Tibial nerve (tissue), 4 donors: ENCODE results near the gene NPEPL1.

ENCODE experiments used
- CTCF ChIP-seq, 5 experiments: fragments of 200-600 bp in 3 of 5; fragments of 450-650 bp in 2 of 5; sonication (generic) in 3 of 5; IDR thresholded peaks; one replicate each; pipeline ENCODE4 v1.5.1; 2016 to 2019; ENCODE audit warnings: antibody characterized with exemption in 5 of 5, mild to moderate bottlenecking in 3 of 5, moderate library complexity in 2 of 5
- EP300 ChIP-seq, 2 donors: sonication (generic); formaldehyde crosslinking; IDR thresholded peaks; one replicate each; pipeline ENCODE4 v1.6.1; 2017; ENCODE audit warnings: antibody characterized with exemption in 2 of 2, mild to moderate bottlenecking in 1 of 2
- POLR2A ChIP-seq, 2 donors: fragments of 450-650 bp; IDR thresholded peaks; one replicate each; pipeline ENCODE4 v1.6.1; 2017; ENCODE audit warnings: antibody characterized with exemption in 2 of 2, mild to moderate bottlenecking in 2 of 2, moderate library complexity in 2 of 2

DNA sequence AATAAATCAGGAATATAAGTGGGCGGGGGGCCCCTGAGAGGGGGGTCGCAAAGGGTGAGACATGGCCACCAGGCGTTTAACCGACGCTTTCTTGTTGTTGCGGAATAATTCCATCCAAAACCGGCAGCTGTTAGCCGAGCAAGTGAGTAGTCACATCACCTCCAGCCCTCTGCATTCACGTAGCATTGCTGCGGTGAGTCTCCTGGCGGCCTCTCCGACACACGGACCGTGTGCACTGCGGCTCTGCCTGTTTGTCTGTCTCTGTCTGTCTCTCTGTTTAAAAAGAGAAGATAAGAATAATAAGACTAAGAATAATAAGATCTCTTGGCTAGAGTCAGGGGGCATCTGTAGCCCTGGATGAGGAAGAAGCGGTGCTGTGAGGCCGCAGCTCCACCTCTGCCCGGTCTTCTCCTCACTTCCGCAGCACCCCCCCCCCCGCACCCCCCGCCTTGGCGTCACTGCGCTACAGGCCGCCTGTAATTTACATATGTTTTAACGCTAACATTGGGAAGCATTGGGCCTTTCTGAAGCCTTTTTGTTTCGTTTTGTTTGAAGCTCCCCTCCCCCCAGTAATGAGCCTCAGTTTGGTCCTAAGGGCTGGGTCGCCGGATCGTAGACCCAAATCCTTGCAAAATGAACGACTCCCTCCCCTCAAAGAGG, 40.5 kb upstream of the NPEPL1 start:
- TF ChIP-seq CTCF (IDR thresholded peaks at IDR 0.05) (no peak), POLR2A (IDR thresholded peaks at IDR 0.05) (no peak), EP300 (IDR thresholded peaks at IDR 0.05) (peak in 1 of 2 donors; percentile 20)
